Bronchial smooth muscle cell (primary cell): Measurements from ENCODE around the gene FBXL12. TPM values are rescaled to one million over a fixed set of nuclear protein-coding genes. Genes with fewer than 3 reads are reported as not detected.

Experiments used
- total RNA-seq: library from RNA; depleted of rRNA; stranded (reverse); fragments of >200 nt; gene quantifications from 2 replicates; pipeline ENCODE4 v1.2.1, GENCODE V29; 2014

The FBXL12 gene
- total RNA-seq = 13.1 and 13.6 TPM in 2 replicates

GRCh38 chr19:9818734-9819595 lies at the start of gene FBXL12:
TSS of gene FBXL12 (minus strand) at chr19:9819079. CDS start at chr19:9818813, 266 bp downstream.

GRCh38 chr19:9834726-9835506 lies 16.0 kb upstream of the FBXL12 start, which contains the start of gene PIN1:
TSS of gene PIN1 (plus strand) at chr19:9835318. CDS start at chr19:9835345, 27 bp downstream.

GRCh38 chr19:9827289-9828238 lies 8.7 kb upstream of the FBXL12 start, which contains the start of gene UBL5:
TSS of gene UBL5 (plus strand) at chr19:9827918. CDS start at chr19:9828338, 420 bp downstream.

GRCh38 chr19:9768175-9769112 lies 50.4 kb downstream of the FBXL12 start, which contains the start of gene ZNF846:
TSS of gene ZNF846 (minus strand) at chr19:9768738. CDS start at chr19:9764950, 3,788 bp downstream.

Other genes with a start within 250 kb of the FBXL12 start
- 24.0 and 33.1 TPM in 2 replicates for gene ZNF121, start 234.6 kb downstream of the FBXL12 start, total RNA-seq
- gene ZNF561, start 197.8 kb downstream of the FBXL12 start, total RNA-seq = 43.0 and 68.2 TPM in 2 replicates
- 12.6 and 28.4 TPM in 2 replicates for gene ZNF562, start 144.0 kb downstream of the FBXL12 start, total RNA-seq
- gene ZNF846, start 50.3 kb downstream of the FBXL12 start, total RNA-seq = 17.0 and 18.5 TPM in 2 replicates
- gene UBL5, start 8.8 kb upstream of the FBXL12 start, total RNA-seq = 222 and 285 TPM in 2 replicates
- gene PIN1, start 16.2 kb upstream of the FBXL12 start, total RNA-seq = 79.8 and 95.5 TPM in 2 replicates
- gene OLFM2, start 117.4 kb upstream of the FBXL12 start, total RNA-seq = 2.8 and 3.2 TPM in 2 replicates
- 1.6 and 1.7 TPM in 2 replicates for gene COL5A3, start 191.4 kb upstream of the FBXL12 start, total RNA-seq
- gene RDH8, start 194.4 kb upstream of the FBXL12 start, total RNA-seq = not detected in 2 replicates